Stimulated activated CD4-positive, alpha-beta T cell treated with anti-CD3 and anti-CD28 coated beads, Interleukin-4, amount 100 ng/mL, for 24 hours (primary cell): ENCODE data around the gene CLTCL1.

Experiments used
- DNase-seq: peaks from one replicate; pipeline ENCODE4 v3.0.0-alpha.2; 2020

Gene CLTCL1

GRCh38 chr22:19149047-19149883 lies 142.3 kb downstream of the CLTCL1 start:
- peak; percentile 30 for DNase-seq

GRCh38 chr22:19148417-19149046 lies 143.0 kb downstream of the CLTCL1 start:
- no peak for DNase-seq

- DNase-seq: no peak
Measured at GRCh38 chr22:19147195-19147780, 144.2 kb downstream of the CLTCL1 start.

- no peak for DNase-seq
Measured at GRCh38 chr22:19146215-19146968, 145.1 kb downstream of the CLTCL1 start.

- peak; percentile 38 for DNase-seq
Measured at GRCh38 chr22:19143967-19144400, 147.5 kb downstream of the CLTCL1 start.

- no peak for DNase-seq
Measured at GRCh38 chr22:19143212-19143611, 148.3 kb downstream of the CLTCL1 start.

GRCh38 chr22:19142394-19142793 lies 149.1 kb downstream of the CLTCL1 start:
- DNase-seq: no peak

GRCh38 chr22:19139974-19140373 lies 151.5 kb downstream of the CLTCL1 start:
- no peak for DNase-seq

- no peak for DNase-seq
Measured at GRCh38 chr22:19139001-19139356, 152.5 kb downstream of the CLTCL1 start.

GRCh38 chr22:19138217-19139000 lies 153.1 kb downstream of the CLTCL1 start:
- DNase-seq: no peak

- no peak for DNase-seq
Measured at GRCh38 chr22:19137384-19138216, 153.9 kb downstream of the CLTCL1 start.

GRCh38 chr22:19136915-19137314 lies 154.6 kb downstream of the CLTCL1 start:
- no peak for DNase-seq

GRCh38 chr22:19134874-19135273 lies 156.6 kb downstream of the CLTCL1 start:
- DNase-seq: no peak

- DNase-seq: no peak
Measured at GRCh38 chr22:19134176-19134831, 157.2 kb downstream of the CLTCL1 start.

GRCh38 chr22:19133561-19133960 lies 158.0 kb downstream of the CLTCL1 start:
- no peak for DNase-seq

- DNase-seq: no peak
Measured at GRCh38 chr22:19132693-19133400, 158.7 kb downstream of the CLTCL1 start.

- DNase-seq: no peak
Measured at GRCh38 chr22:19132153-19132552, 159.4 kb downstream of the CLTCL1 start.

GRCh38 chr22:19131685-19132015 lies 159.9 kb downstream of the CLTCL1 start:
- no peak for DNase-seq

GRCh38 chr22:19130959-19131684 lies 160.4 kb downstream of the CLTCL1 start, which contains the start of gene TSSK2:
TSS of gene TSSK2 (plus strand) at chr22:19131308. CDS start at chr22:19131400, 92 bp downstream.
- DNase-seq: no peak

- no peak for DNase-seq
Measured at GRCh38 chr22:19129871-19130270, 161.6 kb downstream of the CLTCL1 start.
